ENCODE measurements around the gene MMP21.

The MMP21 gene

DNA sequence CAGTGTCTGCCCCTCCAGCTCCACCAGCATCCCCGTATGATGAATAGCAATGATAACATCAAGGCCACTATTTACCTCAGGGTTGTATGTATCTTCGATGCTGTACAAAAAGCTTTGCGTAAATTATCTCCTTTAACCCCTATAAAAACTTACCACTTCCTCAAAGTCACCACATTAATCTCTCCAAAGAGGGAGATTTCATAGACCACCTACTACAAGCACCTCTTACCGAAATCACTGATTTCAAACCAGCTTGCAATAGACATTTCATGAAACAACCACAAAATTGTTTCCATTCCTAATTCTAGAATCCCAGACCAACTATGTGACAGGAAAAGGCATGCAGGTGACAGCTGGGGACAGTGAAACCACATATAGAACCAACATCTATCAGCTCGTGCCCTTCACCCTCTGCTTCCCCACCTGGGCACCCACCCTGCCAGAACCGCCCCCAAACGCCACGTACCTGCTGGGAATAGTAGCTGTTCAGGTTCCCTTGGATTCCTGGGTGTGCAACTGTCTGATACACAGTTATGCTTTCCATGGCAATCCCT lies 20.1 kb upstream of the MMP21 start:
- no peaks in the 10 kb centered on the region for H3K27me3 ChIP-seq (ENCODE audit: low read depth, low read length)
- no peak overlapping the region for H3K4me2 ChIP-seq (ENCODE audit: low read length)
- no peak overlapping the region for H3K27ac ChIP-seq (ENCODE audit: low read length)
- H3K36me3 ChIP-seq (replicated peaks; ENCODE audit: low read depth, low read length) = no peaks in the 10 kb centered on the region
- no peak overlapping the region for H3K4me3 ChIP-seq (ENCODE audit: low read length)
- TF ChIP-seq EZH2phosphoT487 (IDR thresholded peaks at IDR 0.05; ENCODE audit: low read depth) = no peak
- TF ChIP-seq, protein P1, sequence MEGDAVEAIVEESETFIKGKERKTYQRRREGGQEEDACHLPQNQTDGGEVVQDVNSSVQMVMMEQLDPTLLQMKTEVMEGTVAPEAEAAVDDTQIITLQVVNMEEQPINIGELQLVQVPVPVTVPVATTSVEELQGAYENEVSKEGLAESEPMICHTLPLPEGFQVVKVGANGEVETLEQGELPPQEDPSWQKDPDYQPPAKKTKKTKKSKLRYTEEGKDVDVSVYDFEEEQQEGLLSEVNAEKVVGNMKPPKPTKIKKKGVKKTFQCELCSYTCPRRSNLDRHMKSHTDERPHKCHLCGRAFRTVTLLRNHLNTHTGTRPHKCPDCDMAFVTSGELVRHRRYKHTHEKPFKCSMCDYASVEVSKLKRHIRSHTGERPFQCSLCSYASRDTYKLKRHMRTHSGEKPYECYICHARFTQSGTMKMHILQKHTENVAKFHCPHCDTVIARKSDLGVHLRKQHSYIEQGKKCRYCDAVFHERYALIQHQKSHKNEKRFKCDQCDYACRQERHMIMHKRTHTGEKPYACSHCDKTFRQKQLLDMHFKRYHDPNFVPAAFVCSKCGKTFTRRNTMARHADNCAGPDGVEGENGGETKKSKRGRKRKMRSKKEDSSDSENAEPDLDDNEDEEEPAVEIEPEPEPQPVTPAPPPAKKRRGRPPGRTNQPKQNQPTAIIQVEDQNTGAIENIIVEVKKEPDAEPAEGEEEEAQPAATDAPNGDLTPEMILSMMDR (IDR thresholded peaks at IDR 0.05; ENCODE audit: low read depth, low read length) = no peak
- H3K79me2 ChIP-seq (ENCODE audit: low read length) = no peaks in the 10 kb centered on the region
- no peak overlapping the region for H3K9ac ChIP-seq (ENCODE audit: low read length)
- H2AFZ ChIP-seq (ENCODE audit: low read depth, low read length) = no peak overlapping the region
- H3K4me1 ChIP-seq (ENCODE audit: low read length) = no peaks in the 10 kb centered on the region
- no peaks in the 10 kb centered on the region for H4K20me1 ChIP-seq (ENCODE audit: insufficient read depth, low read length)
- H3K9me3 ChIP-seq (ENCODE audit: insufficient read depth, low read length) = no peaks in the 10 kb centered on the region

DNA sequence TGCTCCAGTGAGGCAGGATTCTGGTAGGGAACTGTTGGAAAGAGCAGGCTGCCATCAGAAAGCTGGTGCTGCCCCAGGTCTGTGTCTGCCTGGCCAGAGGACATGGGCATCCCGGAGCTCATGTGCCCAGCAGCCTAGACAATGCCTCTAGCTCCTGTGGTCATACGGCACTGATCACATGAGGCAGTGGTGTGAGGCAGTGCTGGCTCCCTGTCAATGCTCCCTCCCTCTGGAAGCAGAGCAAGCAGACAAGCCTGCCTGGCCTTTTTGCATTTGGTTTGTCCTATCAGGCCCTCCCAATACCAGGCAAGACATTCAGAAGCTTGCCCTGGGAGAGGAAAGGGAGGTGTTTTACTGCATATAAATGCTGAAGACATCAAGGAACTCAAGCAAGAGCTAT lies 19.5 kb upstream of the MMP21 start:
- no peak overlapping the region for H3K27ac ChIP-seq (ENCODE audit: low read length)
- H3K9ac ChIP-seq (ENCODE audit: low read length) = no peak overlapping the region
- H3K79me2 ChIP-seq (ENCODE audit: low read length) = no peaks in the 10 kb centered on the region
- H3K36me3 ChIP-seq (replicated peaks; ENCODE audit: low read depth, low read length) = no peaks in the 10 kb centered on the region
- TF ChIP-seq, protein P1 (IDR thresholded peaks at IDR 0.05; ENCODE audit: low read depth, low read length) = no peak
- no peak for TF ChIP-seq EZH2phosphoT487 (IDR thresholded peaks at IDR 0.05; ENCODE audit: low read depth)
- no peak overlapping the region for H2AFZ ChIP-seq (ENCODE audit: low read depth, low read length)
- no peak overlapping the region for H3K4me3 ChIP-seq (ENCODE audit: low read length)
- H3K4me1 ChIP-seq (ENCODE audit: low read length) = no peaks in the 10 kb centered on the region
- no peak overlapping the region for H3K4me2 ChIP-seq (ENCODE audit: low read length)
- no peaks in the 10 kb centered on the region for H3K27me3 ChIP-seq (ENCODE audit: low read depth, low read length)
- no peaks in the 10 kb centered on the region for H4K20me1 ChIP-seq (ENCODE audit: insufficient read depth, low read length)
- no peaks in the 10 kb centered on the region for H3K9me3 ChIP-seq (ENCODE audit: insufficient read depth, low read length)

DNA sequence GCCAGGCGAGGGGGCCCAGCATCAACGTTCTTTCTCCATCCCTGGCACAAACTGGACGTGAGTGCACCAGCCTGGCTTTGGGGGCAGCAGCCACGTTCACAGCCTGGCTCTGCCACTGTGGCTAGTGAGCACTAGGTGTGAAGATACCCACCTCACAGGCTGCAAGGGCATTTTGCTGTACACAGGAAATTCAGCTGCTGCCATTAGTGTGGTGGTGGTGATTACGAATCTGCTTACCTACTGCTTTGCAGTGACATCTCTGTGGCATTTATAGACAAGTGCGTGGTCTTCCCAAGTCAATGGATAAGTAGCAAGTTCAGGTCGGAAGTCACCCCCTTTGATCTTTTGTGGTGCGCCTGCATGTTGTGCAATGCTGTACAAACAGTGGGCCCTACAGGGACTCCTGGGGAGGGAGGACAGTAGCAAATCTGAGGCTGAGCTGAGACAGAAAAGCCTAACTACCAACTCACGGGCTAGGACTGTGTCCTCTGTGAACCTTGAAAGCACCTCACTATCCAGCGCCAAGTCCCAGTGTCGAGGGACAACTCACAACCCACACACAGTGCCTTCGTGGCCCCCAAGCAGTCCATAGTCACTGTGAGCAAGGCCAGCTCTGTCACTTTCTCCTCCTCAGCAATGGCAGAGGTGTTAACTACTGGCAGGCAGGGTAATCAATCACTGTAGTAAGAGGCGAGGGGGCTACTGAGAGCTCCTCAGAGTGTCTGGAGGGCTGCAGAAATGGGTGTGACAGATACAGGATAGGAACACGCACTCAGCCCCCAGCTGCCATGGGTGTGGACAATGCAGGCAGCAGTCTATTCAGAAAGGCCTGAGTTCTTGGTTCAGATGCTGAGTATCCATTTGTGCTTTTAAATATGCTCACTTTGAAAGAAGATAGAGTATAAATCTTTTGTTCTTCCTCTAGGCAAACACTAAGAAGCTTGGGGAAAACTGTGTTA lies 17.0 kb upstream of the MMP21 start:
- no peaks in the 10 kb centered on the region for H3K4me1 ChIP-seq (ENCODE audit: low read length)
- TF ChIP-seq EZH2phosphoT487 (IDR thresholded peaks at IDR 0.05; ENCODE audit: low read depth) = no peak
- TF ChIP-seq, protein P1 (IDR thresholded peaks at IDR 0.05; ENCODE audit: low read depth, low read length) = no peak
- H3K27me3 ChIP-seq (ENCODE audit: low read depth, low read length) = no peaks in the 10 kb centered on the region
- H3K27ac ChIP-seq (ENCODE audit: low read length) = no peak overlapping the region
- no peaks in the 10 kb centered on the region for H4K20me1 ChIP-seq (ENCODE audit: insufficient read depth, low read length)
- H3K4me3 ChIP-seq (ENCODE audit: low read length) = no peak overlapping the region
- H3K9me3 ChIP-seq (ENCODE audit: insufficient read depth, low read length) = no peaks in the 10 kb centered on the region
- no peak overlapping the region for H3K4me2 ChIP-seq (ENCODE audit: low read length)
- H2AFZ ChIP-seq (ENCODE audit: low read depth, low read length) = no peak overlapping the region
- H3K9ac ChIP-seq (ENCODE audit: low read length) = no peak overlapping the region
- H3K36me3 ChIP-seq (replicated peaks; ENCODE audit: low read depth, low read length) = peaks cover 3% of the 10 kb centered on the region
- no peaks in the 10 kb centered on the region for H3K79me2 ChIP-seq (ENCODE audit: low read length)

Measured in OCI-LY3 (cell line).